ENCODE data around the gene COL25A1. TPM values are rescaled to one million over a fixed set of nuclear protein-coding genes. Genes with fewer than 3 reads are reported as not detected.
A peak's percentile ranks its signal among the peaks of the same experiment; 100 is the strongest.
"Not testable (repeated sequence)": the region's sequence is repeated elsewhere in the genome, so short reads cannot be mapped to it uniquely, and the experiment has no call there.

Gene COL25A1
- total RNA-seq, 1 experiment from 2014 or later = 0.42 TPM

GRCh38 chr4:109004418-109004817 lies 298.0 kb downstream of the COL25A1 start:
- Histone ChIP-seq H3K27ac (no peak overlapping the region), H3K4me3 (no peak overlapping the region), H3K27me3 (replicated peaks) (no peaks in the 10 kb centered on the region), H3K4me1 (replicated peaks) (peaks cover 9% of the 10 kb centered on the region), H3K36me3 (no peaks in the 10 kb centered on the region), H3K9me3 (replicated peaks) (no peaks in the 10 kb centered on the region)
- no peak for DNase-seq (ENCODE audit: low read depth in 1 of 2, low spot score in 2 of 2)

- H3K27me3 ChIP-seq (replicated peaks) = no peaks in the 10 kb centered on the region
- no peaks in the 10 kb centered on the region for H3K9me3 ChIP-seq (replicated peaks)
- peaks cover 9% of the 10 kb centered on the region for H3K4me1 ChIP-seq (replicated peaks)
- no peak overlapping the region for H3K4me3 ChIP-seq
- DNase-seq (ENCODE audit: low read depth in 1 of 2, low spot score in 2 of 2) = no peak
- H3K27ac ChIP-seq = no peak overlapping the region
- no peaks in the 10 kb centered on the region for H3K36me3 ChIP-seq
These were observed 298.5 kb downstream of the COL25A1 start for GRCh38 chr4:109003964-109004363.

GRCh38 chr4:108991551-108992328 lies 310.7 kb downstream of the COL25A1 start:
- no peaks in the 10 kb centered on the region for H3K36me3 ChIP-seq
- peak in 1 of 2 experiments; percentile 25 for DNase-seq (ENCODE audit: low read depth in 1 of 2, low spot score in 2 of 2)
- H3K9me3 ChIP-seq (replicated peaks) = no peaks in the 10 kb centered on the region
- H3K4me1 ChIP-seq (replicated peaks) = 0 out of 2 replicates have a peak, but pooled peaks cover 8% of the 10 kb centered on the region
- H3K27me3 ChIP-seq (replicated peaks) = no peaks in the 10 kb centered on the region
- no peak overlapping the region for H3K27ac ChIP-seq
- no peak overlapping the region for H3K4me3 ChIP-seq

GRCh38 chr4:108988464-108989195 lies 313.8 kb downstream of the COL25A1 start:
- H3K4me3 ChIP-seq = no peak overlapping the region
- no peak for DNase-seq (ENCODE audit: low read depth in 1 of 2, low spot score in 2 of 2)
- H3K27ac ChIP-seq = no peak overlapping the region
- no peaks in the 10 kb centered on the region for H3K27me3 ChIP-seq (replicated peaks)
- H3K36me3 ChIP-seq = no peaks in the 10 kb centered on the region
- H3K9me3 ChIP-seq (replicated peaks) = no peaks in the 10 kb centered on the region
- 0 out of 2 replicates have a peak, but pooled peaks cover 8% of the 10 kb centered on the region for H3K4me1 ChIP-seq (replicated peaks)

GRCh38 chr4:108984495-108984894 lies 318.0 kb downstream of the COL25A1 start:
- H3K36me3 ChIP-seq; H3K27me3 ChIP-seq (replicated peaks); H3K27ac ChIP-seq; H3K4me3 ChIP-seq; H3K4me1 ChIP-seq (replicated peaks); DNase-seq (ENCODE audit: low read depth in 1 of 2, low spot score in 2 of 2); H3K9me3 ChIP-seq (replicated peaks): not testable (repeated sequence)

- Histone ChIP-seq H3K9me3 (replicated peaks) (no peaks in the 10 kb centered on the region), H3K36me3 (no peaks in the 10 kb centered on the region), H3K27ac (no peak overlapping the region), H3K4me1 (replicated peaks) (0 out of 2 replicates have a peak, but pooled peaks cover under 1% of the 10 kb centered on the region), H3K4me3 (no peak overlapping the region), H3K27me3 (replicated peaks) (no peaks in the 10 kb centered on the region)
- no peak for DNase-seq (ENCODE audit: low read depth in 1 of 2, low spot score in 2 of 2)
These were observed 319.9 kb downstream of the COL25A1 start for GRCh38 chr4:108982402-108983185.

GRCh38 chr4:108980455-108981239 lies 321.8 kb downstream of the COL25A1 start:
- Histone ChIP-seq H3K27ac (no peak overlapping the region), H3K4me1 (replicated peaks) (no peaks in the 10 kb centered on the region)
- no peak for DNase-seq (ENCODE audit: low read depth in 1 of 2, low spot score in 2 of 2)

GRCh38 chr4:108979759-108980158 lies 322.7 kb downstream of the COL25A1 start:
- Histone ChIP-seq H3K9me3 (replicated peaks) (no peaks in the 10 kb centered on the region), H3K4me3 (no peak overlapping the region), H3K27ac (no peak overlapping the region), H3K4me1 (replicated peaks) (no peaks in the 10 kb centered on the region), H3K27me3 (replicated peaks) (no peaks in the 10 kb centered on the region), H3K36me3 (no peaks in the 10 kb centered on the region)
- DNase-seq (ENCODE audit: low read depth in 1 of 2, low spot score in 2 of 2) = no peak

More at GRCh38 chr4:108980455-108981239, 321.8 kb downstream of the COL25A1 start:
- Histone ChIP-seq H3K9me3 (replicated peaks) (no peaks in the 10 kb centered on the region), H3K36me3 (no peaks in the 10 kb centered on the region), H3K27me3 (replicated peaks) (no peaks in the 10 kb centered on the region), H3K4me3 (no peak overlapping the region)

GRCh38 chr4:108978066-108978465 lies 324.4 kb downstream of the COL25A1 start:
- Histone ChIP-seq H3K4me1 (replicated peaks) (no peaks in the 10 kb centered on the region), H3K9me3 (replicated peaks) (no peaks in the 10 kb centered on the region), H3K4me3 (no peak overlapping the region), H3K27ac (no peak overlapping the region), H3K27me3 (replicated peaks) (no peaks in the 10 kb centered on the region), H3K36me3 (no peaks in the 10 kb centered on the region)
- DNase-seq (ENCODE audit: low read depth in 1 of 2, low spot score in 2 of 2) = no peak

- H3K4me3 ChIP-seq = no peak overlapping the region
- H3K36me3 ChIP-seq = no peaks in the 10 kb centered on the region
- no peaks in the 10 kb centered on the region for H3K27me3 ChIP-seq (replicated peaks)
- no peaks in the 10 kb centered on the region for H3K9me3 ChIP-seq (replicated peaks)
- H3K4me1 ChIP-seq (replicated peaks) = no peaks in the 10 kb centered on the region
- no peak overlapping the region for H3K27ac ChIP-seq
- no peak for DNase-seq (ENCODE audit: low read depth in 1 of 2, low spot score in 2 of 2)
These were observed 329.7 kb downstream of the COL25A1 start for GRCh38 chr4:108972613-108973283.

- Histone ChIP-seq H3K36me3 (no peaks in the 10 kb centered on the region), H3K27ac (no peak overlapping the region)
These were observed 331.0 kb downstream of the COL25A1 start for GRCh38 chr4:108971473-108971872.

GRCh38 chr4:108965472-108966076 lies 336.9 kb downstream of the COL25A1 start:
- Histone ChIP-seq H3K4me3 (no peak overlapping the region), H3K9me3 (replicated peaks) (no peaks in the 10 kb centered on the region), H3K27ac (no peak overlapping the region), H3K27me3 (replicated peaks) (no peaks in the 10 kb centered on the region), H3K4me1 (replicated peaks) (no peaks in the 10 kb centered on the region), H3K36me3 (no peaks in the 10 kb centered on the region)
- DNase-seq (ENCODE audit: low read depth in 1 of 2, low spot score in 2 of 2) = no peak

More at GRCh38 chr4:108971473-108971872, 331.0 kb downstream of the COL25A1 start:
- no peak for DNase-seq (ENCODE audit: low read depth in 1 of 2, low spot score in 2 of 2)
- no peaks in the 10 kb centered on the region for H3K27me3 ChIP-seq (replicated peaks)
- H3K4me3 ChIP-seq = no peak overlapping the region
- H3K9me3 ChIP-seq (replicated peaks) = no peaks in the 10 kb centered on the region
- no peaks in the 10 kb centered on the region for H3K4me1 ChIP-seq (replicated peaks)
